Esophagus squamous epithelium (tissue), 5 donors: ENCODE data around the gene AP1S2. TPM values are rescaled to one million over a fixed set of nuclear protein-coding genes. Genes with fewer than 3 reads are reported as not detected.
"Not testable (repeated sequence)": the region's sequence is repeated elsewhere in the genome, so short reads cannot be mapped to it uniquely, and the experiment has no call there.

Experiments
- DNase-seq: peaks from one replicate; lab custom pipeline; 2025; lab: John Stamatoyannopoulos, UW
- H3K27ac ChIP-seq, 4 donors: fragments of 200-600 bp; sonication (generic); one replicate each; pipeline ENCODE4 v1.5.1; 2016 to 2019; ENCODE audit warnings: mild to moderate bottlenecking in 1 of 4
- H3K27me3 ChIP-seq, 4 donors: fragments of 200-600 bp; sonication (generic); 1 replicate in 3 of 4; 2 replicates in 1 of 4; pipeline versions ENCODE4 v1.5.1 to v1.6.0; 2017 to 2021; ENCODE audit warnings: antibody characterized with exemption in 1 of 4
- H3K36me3 ChIP-seq, 3 donors: fragments of 200-600 bp; sonication (generic); one replicate each; pipeline ENCODE4 v1.5.1; 2016 to 2019
- H3K4me1 ChIP-seq, 3 donors: fragments of 200-600 bp; sonication (generic); one replicate each; pipeline ENCODE4 v1.5.1; 2017 to 2019
- H3K4me3 ChIP-seq, 4 donors: fragments of 200-600 bp; sonication (generic); 1 replicate in 3 of 4; 2 replicates in 1 of 4; pipeline ENCODE4 v1.5.1; 2016 to 2019; ENCODE audit warnings: mild to moderate bottlenecking in 2 of 4, moderate library complexity in 1 of 4
- H3K9me3 ChIP-seq, 3 donors: fragments of 200-600 bp; sonication (generic); one replicate each; pipeline ENCODE4 v1.5.1; 2016 to 2019
- POLR2A ChIP-seq, 4 donors: fragments of 450-650 bp; IDR thresholded peaks; one replicate each; pipeline ENCODE4 v1.6.1; 2017; ENCODE audit warnings: antibody characterized with exemption in 4 of 4, mild to moderate bottlenecking in 4 of 4, moderate library complexity in 3 of 4
- WGBS, 2 donors: methylation state at CpG; one replicate each; pipeline ENCODE4 v1.1.5; 2018; 5-methylcytosine and 5-hydroxymethylcytosine counted together
- intact Hi-C: fragments of 100-400 bp; cut with DNase I; formaldehyde crosslinking; loops from one replicate; pipeline ENCODE4 v1.15.0; 2022
- total RNA-seq, 4 donors: library from RNA; depleted of rRNA; stranded (reverse); fragments of >200 nt; gene quantifications; one replicate each; pipeline ENCODE4 v1.1.0, GENCODE V29; 2016
- TF ChIP-seq, protein P1 (sequence below), 6 experiments: fragments of 450-650 bp in 4 of 6; fragments of 200-600 bp in 2 of 6; sonication (generic) in 2 of 6; IDR thresholded peaks; one replicate each; pipeline ENCODE4 v1.5.1; 2016 to 2019; ENCODE audit warnings: antibody characterized with exemption in 6 of 6, mild to moderate bottlenecking in 4 of 6, moderate library complexity in 4 of 6
- donor health status: DM: yes; HTN: yes; CAD: no.

AP1S2 gene
- total RNA-seq, 4 donors from 2014 or later, result 6.0 to 28.5 (median 17.6) TPM

GRCh38 chrX:15888062-15888461 lies 33.4 kb upstream of the AP1S2 start:
- DNase-seq, result no peak
- no peaks in the 10 kb centered on the region for H3K9me3 ChIP-seq
- no peak overlapping the region for H3K27ac ChIP-seq
- TF ChIP-seq, protein P1, sequence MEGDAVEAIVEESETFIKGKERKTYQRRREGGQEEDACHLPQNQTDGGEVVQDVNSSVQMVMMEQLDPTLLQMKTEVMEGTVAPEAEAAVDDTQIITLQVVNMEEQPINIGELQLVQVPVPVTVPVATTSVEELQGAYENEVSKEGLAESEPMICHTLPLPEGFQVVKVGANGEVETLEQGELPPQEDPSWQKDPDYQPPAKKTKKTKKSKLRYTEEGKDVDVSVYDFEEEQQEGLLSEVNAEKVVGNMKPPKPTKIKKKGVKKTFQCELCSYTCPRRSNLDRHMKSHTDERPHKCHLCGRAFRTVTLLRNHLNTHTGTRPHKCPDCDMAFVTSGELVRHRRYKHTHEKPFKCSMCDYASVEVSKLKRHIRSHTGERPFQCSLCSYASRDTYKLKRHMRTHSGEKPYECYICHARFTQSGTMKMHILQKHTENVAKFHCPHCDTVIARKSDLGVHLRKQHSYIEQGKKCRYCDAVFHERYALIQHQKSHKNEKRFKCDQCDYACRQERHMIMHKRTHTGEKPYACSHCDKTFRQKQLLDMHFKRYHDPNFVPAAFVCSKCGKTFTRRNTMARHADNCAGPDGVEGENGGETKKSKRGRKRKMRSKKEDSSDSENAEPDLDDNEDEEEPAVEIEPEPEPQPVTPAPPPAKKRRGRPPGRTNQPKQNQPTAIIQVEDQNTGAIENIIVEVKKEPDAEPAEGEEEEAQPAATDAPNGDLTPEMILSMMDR (IDR thresholded peaks at IDR 0.05), result no peak
- H3K36me3 ChIP-seq, result no peaks in the 10 kb centered on the region
- whole genome bisulfite sequencing, 2 donors, result 67 to 80% methylated on average over 1 to 3 of the region's 5 CpGs
- H3K4me1 ChIP-seq, result no peaks in the 10 kb centered on the region
- no peak overlapping the region for H3K4me3 ChIP-seq
- intact Hi-C loops, result no loop called here
- no peaks in the 10 kb centered on the region for H3K27me3 ChIP-seq

GRCh38 chrX:15883540-15883863 lies 28.9 kb upstream of the AP1S2 start:
- H3K36me3 ChIP-seq, result no peaks in the 10 kb centered on the region
- H3K9me3 ChIP-seq, result no peaks in the 10 kb centered on the region
- no peak overlapping the region for H3K4me3 ChIP-seq
- H3K27me3 ChIP-seq, result no peaks in the 10 kb centered on the region
- no peak for DNase-seq
- no peaks in the 10 kb centered on the region for H3K4me1 ChIP-seq
- TF ChIP-seq POLR2A (IDR thresholded peaks at IDR 0.05), result no peak
- TF ChIP-seq, protein P1 (IDR thresholded peaks at IDR 0.05), result no peak
- no peak overlapping the region for H3K27ac ChIP-seq
- 90 to 92% methylated on average over 3 of the region's 3 CpGs for WGBS, 2 donors
- intact Hi-C loops, result no loop called here

GRCh38 chrX:15882704-15883539 lies 28.3 kb upstream of the AP1S2 start:
- Histone ChIP-seq H3K4me1 (no peaks in the 10 kb centered on the region), H3K27me3 (no peaks in the 10 kb centered on the region), H3K27ac (no peak overlapping the region), H3K36me3 (no peaks in the 10 kb centered on the region), H3K9me3 (no peaks in the 10 kb centered on the region), H3K4me3 (no peak overlapping the region)
- TF ChIP-seq, protein P1 (IDR thresholded peaks at IDR 0.05), result no peak
- TF ChIP-seq POLR2A (IDR thresholded peaks at IDR 0.05), result no peak
- DNase-seq, result no peak
- 30 to 42% methylated on average over 5 of the region's 5 CpGs for WGBS, 2 donors
- intact Hi-C loops, result no loop called here

DNA sequence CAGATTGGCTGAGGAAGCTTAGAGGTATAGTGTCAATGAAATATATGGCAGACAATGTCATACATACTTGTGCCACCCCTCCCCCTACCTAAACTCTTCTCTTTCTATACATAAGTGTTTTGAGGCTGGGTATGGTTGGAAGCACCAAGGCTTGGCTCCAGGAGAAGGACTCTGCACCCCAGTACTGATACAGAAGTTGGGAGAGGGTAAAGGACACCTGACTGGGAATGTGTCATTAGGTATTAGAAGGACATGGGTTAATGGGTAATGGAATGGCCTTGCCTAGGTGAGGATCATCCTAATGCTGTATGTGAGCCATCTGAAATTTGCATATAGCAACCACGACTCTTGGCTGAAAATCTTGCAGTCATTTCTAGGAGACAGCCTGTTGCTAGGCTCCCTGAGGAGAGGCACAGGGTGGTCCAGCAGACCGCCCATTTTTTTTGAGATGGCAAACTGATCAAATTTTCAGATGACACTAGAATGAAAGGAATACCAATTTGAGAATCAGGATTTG lies 26.8 kb upstream of the AP1S2 start:
- DNase-seq, result no peak
- H3K9me3 ChIP-seq, result no peaks in the 10 kb centered on the region
- intact Hi-C loops, result no loop called here
- TF ChIP-seq, protein P1 (IDR thresholded peaks at IDR 0.05), result no peak
- TF ChIP-seq POLR2A (IDR thresholded peaks at IDR 0.05), result no peak
- H3K36me3 ChIP-seq, result no peaks in the 10 kb centered on the region
- no peak overlapping the region for H3K4me3 ChIP-seq
- 83 to 89% methylated on average over 1 to 2 of the region's 2 CpGs for WGBS, 2 donors
- no peak overlapping the region for H3K27ac ChIP-seq
- H3K27me3 ChIP-seq, result no peaks in the 10 kb centered on the region
- H3K4me1 ChIP-seq, result no peaks in the 10 kb centered on the region

DNA sequence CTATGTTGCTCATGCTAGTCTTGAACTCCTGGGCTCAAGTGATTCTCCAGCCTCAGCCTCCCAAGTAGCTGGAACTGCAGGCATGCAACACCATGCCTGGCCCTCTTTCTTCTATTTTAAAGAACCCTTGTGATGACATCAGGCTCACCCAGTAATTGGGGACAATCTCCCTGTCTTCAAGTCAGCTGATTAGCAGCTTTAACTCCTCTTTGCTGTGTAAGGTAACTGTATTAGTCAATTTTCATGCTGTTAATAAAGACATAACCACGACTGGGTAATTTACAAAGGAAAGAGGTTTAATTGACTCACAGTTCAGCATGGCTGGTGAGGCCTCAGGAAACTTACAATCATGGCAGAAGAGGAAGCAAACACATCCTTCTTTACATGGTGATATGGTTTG lies 23.3 kb upstream of the AP1S2 start:
- WGBS, 2 donors, result 50% methylated on average over 1 of the region's 1 CpG; no CpG with 5 or more reads in 1 of the 2 donors
- H3K27ac ChIP-seq, DNase-seq, H3K9me3 ChIP-seq, H3K4me3 ChIP-seq, H3K36me3 ChIP-seq, H3K27me3 ChIP-seq, intact Hi-C loops, H3K4me1 ChIP-seq: not testable (repeated sequence)
